ENCODE data around the gene PAEP. TPM values are rescaled to one million over a fixed set of nuclear protein-coding genes. Genes with fewer than 3 reads are reported as not detected.
"Not testable (repeated sequence)": the region's sequence is repeated elsewhere in the genome, so short reads cannot be mapped to it uniquely, and the experiment has no call there.

PAEP gene
- not detected in 3 replicates for total RNA-seq
- long read RNA-seq, result 0 reads

- Mint-ChIP-seq H3K9me3 (ENCODE audit: low read depth) (no peaks in the 10 kb centered on the region), H3K4me3 (ENCODE audit: unreplicated experiment) (no peak within 1 kb of the TSS), H3K4me1 (ENCODE audit: low read depth) (no peaks in the 10 kb centered on the region), H3K27me3 (ENCODE audit: low read depth) (peaks cover 19% of the 10 kb centered on the region), H3K27ac (ENCODE audit: unreplicated experiment) (no peak within 1 kb of the TSS), H3K36me3 (ENCODE audit: low read depth) (no peaks in the 10 kb centered on the region)
- TF ChIP-seq, protein P1, sequence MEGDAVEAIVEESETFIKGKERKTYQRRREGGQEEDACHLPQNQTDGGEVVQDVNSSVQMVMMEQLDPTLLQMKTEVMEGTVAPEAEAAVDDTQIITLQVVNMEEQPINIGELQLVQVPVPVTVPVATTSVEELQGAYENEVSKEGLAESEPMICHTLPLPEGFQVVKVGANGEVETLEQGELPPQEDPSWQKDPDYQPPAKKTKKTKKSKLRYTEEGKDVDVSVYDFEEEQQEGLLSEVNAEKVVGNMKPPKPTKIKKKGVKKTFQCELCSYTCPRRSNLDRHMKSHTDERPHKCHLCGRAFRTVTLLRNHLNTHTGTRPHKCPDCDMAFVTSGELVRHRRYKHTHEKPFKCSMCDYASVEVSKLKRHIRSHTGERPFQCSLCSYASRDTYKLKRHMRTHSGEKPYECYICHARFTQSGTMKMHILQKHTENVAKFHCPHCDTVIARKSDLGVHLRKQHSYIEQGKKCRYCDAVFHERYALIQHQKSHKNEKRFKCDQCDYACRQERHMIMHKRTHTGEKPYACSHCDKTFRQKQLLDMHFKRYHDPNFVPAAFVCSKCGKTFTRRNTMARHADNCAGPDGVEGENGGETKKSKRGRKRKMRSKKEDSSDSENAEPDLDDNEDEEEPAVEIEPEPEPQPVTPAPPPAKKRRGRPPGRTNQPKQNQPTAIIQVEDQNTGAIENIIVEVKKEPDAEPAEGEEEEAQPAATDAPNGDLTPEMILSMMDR (IDR thresholded peaks at IDR 0.05), result no peak
- no peak for DNase-seq (ENCODE audit: low spot score)
Observed at GRCh38 chr9:135561391-135562234, at the start of gene PAEP. Gene PAEP, plus strand, starts transcription at chr9:135561756.

- no peak for DNase-seq (ENCODE audit: low spot score)
- Mint-ChIP-seq H3K27ac (ENCODE audit: unreplicated experiment) (no peak overlapping the region), H3K27me3 (ENCODE audit: low read depth) (peaks cover under 1% of the 10 kb centered on the region), H3K4me3 (ENCODE audit: unreplicated experiment) (no peak overlapping the region), H3K36me3 (ENCODE audit: low read depth) (peaks cover 5% of the 10 kb centered on the region), H3K9me3 (ENCODE audit: low read depth) (peaks cover 17% of the 10 kb centered on the region), H3K4me1 (ENCODE audit: low read depth) (no peaks in the 10 kb centered on the region)
- TF ChIP-seq, protein P1 (IDR thresholded peaks at IDR 0.05), result no peak
Observed at GRCh38 chr9:135512241-135512603, 49.3 kb upstream of the PAEP start.

DNA sequence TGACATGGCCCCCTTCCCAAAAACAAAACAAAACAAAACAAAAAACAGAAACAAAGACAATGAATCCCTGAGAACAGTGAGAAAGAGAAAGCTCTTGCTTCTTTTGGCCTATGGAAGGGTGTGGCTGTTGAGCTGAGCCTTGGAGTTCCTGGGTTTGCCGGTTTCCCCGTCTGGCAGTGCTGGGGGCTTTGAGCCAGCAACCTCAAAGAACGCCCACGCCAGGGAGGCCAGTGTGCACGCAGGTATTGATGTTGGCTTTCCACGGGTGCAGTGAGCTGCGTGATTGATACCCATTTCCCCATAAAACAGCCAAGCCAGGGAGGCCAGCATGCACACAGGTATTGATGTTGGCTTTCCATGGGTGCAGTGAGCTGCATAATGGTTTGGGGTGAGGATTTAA, 48.7 kb upstream of the PAEP start:
- peak; percentile 32 for DNase-seq (ENCODE audit: low spot score)
- Mint-ChIP-seq H3K27me3 (ENCODE audit: low read depth) (peaks cover 5% of the 10 kb centered on the region), H3K27ac (ENCODE audit: unreplicated experiment) (no peak overlapping the region)

GRCh38 chr9:135513351-135513846, 48.2 kb upstream of the PAEP start:
- Mint-ChIP-seq H3K27me3 (ENCODE audit: low read depth) (peaks cover 8% of the 10 kb centered on the region), H3K4me1 (ENCODE audit: low read depth) (no peaks in the 10 kb centered on the region), H3K4me3 (ENCODE audit: unreplicated experiment) (no peak overlapping the region)

More for the DNA sequence above, 48.7 kb upstream of the PAEP start:
- Mint-ChIP-seq H3K4me1 (ENCODE audit: low read depth) (no peaks in the 10 kb centered on the region), H3K36me3 (ENCODE audit: low read depth) (peaks cover 5% of the 10 kb centered on the region), H3K4me3 (ENCODE audit: unreplicated experiment) (no peak overlapping the region), H3K9me3 (ENCODE audit: low read depth) (peaks cover 17% of the 10 kb centered on the region)
- TF ChIP-seq, protein P1 (IDR thresholded peaks at IDR 0.05), result no peak

GRCh38 chr9:135513906-135514305, 47.6 kb upstream of the PAEP start:
- H3K4me3 Mint-ChIP-seq (ENCODE audit: unreplicated experiment); H3K27ac Mint-ChIP-seq (ENCODE audit: unreplicated experiment); H3K36me3 Mint-ChIP-seq (ENCODE audit: low read depth); H3K4me1 Mint-ChIP-seq (ENCODE audit: low read depth); DNase-seq (ENCODE audit: low spot score): not testable (repeated sequence)
- Mint-ChIP-seq H3K27me3 (ENCODE audit: low read depth) (peaks cover 11% of the 10 kb centered on the region), H3K9me3 (ENCODE audit: low read depth) (peaks cover 12% of the 10 kb centered on the region)

More at GRCh38 chr9:135513351-135513846, 48.2 kb upstream of the PAEP start:
- peaks cover 5% of the 10 kb centered on the region for H3K36me3 Mint-ChIP-seq (ENCODE audit: low read depth)
- no peak overlapping the region for H3K27ac Mint-ChIP-seq (ENCODE audit: unreplicated experiment)
- H3K9me3 Mint-ChIP-seq (ENCODE audit: low read depth), result peaks cover 17% of the 10 kb centered on the region
- peak; percentile 72 for DNase-seq (ENCODE audit: low spot score)
- TF ChIP-seq, protein P1 (IDR thresholded peaks at IDR 0.05), result no peak
